GM06990 (cell line): ENCODE data around the gene HTD2.

ENCODE experiments used
- DNase-seq: peaks from one replicate; pipeline ENCODE4 v3.0.0-alpha.2; 2011; ENCODE audit not compliant: insufficient read length; ENCODE audit errors: extremely low read depth
- H3K27me3 ChIP-seq: replicated peaks from 2 replicates; pipeline ENCODE4 v1.6.0; 2011; ENCODE audit warnings: low read length; ENCODE audit not compliant: control insufficient read depth, insufficient read depth
- H3K36me3 ChIP-seq: 2 replicates; pipeline ENCODE4 v1.5.1; 2011; ENCODE audit warnings: low read length; ENCODE audit not compliant: control insufficient read depth, insufficient read depth
- H3K4me3 ChIP-seq: replicated peaks from 2 replicates; pipeline ENCODE4 v1.5.1; 2011; ENCODE audit warnings: low read depth, mild to moderate bottlenecking, control low read depth, low read length
- CTCF ChIP-seq: IDR thresholded peaks from 2 replicates; pipeline ENCODE4 v1.5.1; 2011; ENCODE audit warnings: low read length, control low read depth, mild to moderate bottlenecking, inconsistent platforms; ENCODE audit not compliant: insufficient read depth, poor library complexity, severe bottlenecking

The HTD2 gene

GRCh38 chr3:58332575-58333188, 26.4 kb downstream of the HTD2 start, which contains the start of gene PXK:
TSS of gene PXK (plus strand) at chr3:58332892. CDS start at chr3:58332989, 97 bp downstream.
- peak; percentile 11 for TF ChIP-seq CTCF

GRCh38 chr3:58333206-58334012, 27.1 kb downstream of the HTD2 start:
- TF ChIP-seq CTCF: peak; percentile 39
- H3K27me3 ChIP-seq: no peaks in the 10 kb centered on the region
- DNase-seq: peak; percentile 60
- H3K36me3 ChIP-seq: no peaks in the 10 kb centered on the region
- H3K4me3 ChIP-seq: peak overlapping the region; percentile 64

More at GRCh38 chr3:58332575-58333188, 26.4 kb downstream of the HTD2 start, which contains the start of gene PXK:
- Histone ChIP-seq H3K27me3 (no peaks in the 10 kb centered on the region), H3K36me3 (no peaks in the 10 kb centered on the region), H3K4me3 (peak within 1 kb of the TSS; percentile 64)
- DNase-seq: peak; percentile 88

- no peaks in the 10 kb centered on the region for H3K36me3 ChIP-seq
- H3K4me3 ChIP-seq: peak overlapping the region; percentile 64
- TF ChIP-seq CTCF: no peak
- DNase-seq: no peak
- no peaks in the 10 kb centered on the region for H3K27me3 ChIP-seq
These were observed 27.6 kb downstream of the HTD2 start for GRCh38 chr3:58334013-58334321.

- TF ChIP-seq CTCF: no peak
- no peak for DNase-seq
- no peaks in the 10 kb centered on the region for H3K27me3 ChIP-seq
- no peaks in the 10 kb centered on the region for H3K36me3 ChIP-seq
- peak overlapping the region; percentile 64 for H3K4me3 ChIP-seq
These were observed 28.2 kb downstream of the HTD2 start for GRCh38 chr3:58334506-58334884.

- no peak for TF ChIP-seq CTCF
- DNase-seq: no peak
- no peaks in the 10 kb centered on the region for H3K36me3 ChIP-seq
- H3K4me3 ChIP-seq: no peak overlapping the region
- H3K27me3 ChIP-seq: no peaks in the 10 kb centered on the region
These were observed 29.3 kb downstream of the HTD2 start for GRCh38 chr3:58335652-58335947.
